Fibroblast of pulmonary artery (primary cell): ENCODE measurements around the gene PROZ.

Source experiments
- DNase-seq: peaks from one replicate; pipeline ENCODE4 v3.0.0-alpha.2; 2010; ENCODE audit warnings: low read depth
- H3K4me3 ChIP-seq: replicated peaks from 2 replicates; pipeline ENCODE4 v1.5.1; 2011; ENCODE audit warnings: low read depth, mild to moderate bottlenecking, control low read depth, low read length, moderate library complexity
- CTCF ChIP-seq: IDR thresholded peaks from 2 replicates; pipeline ENCODE4 v1.5.1; 2011; ENCODE audit warnings: mild to moderate bottlenecking, control low read depth, low read length, inconsistent platforms; ENCODE audit errors: missing control alignments

PROZ gene

GRCh38 chr13:113149711-113150549 lies 8.5 kb upstream of the PROZ start:
- H3K4me3 ChIP-seq, result no peak overlapping the region
- no peak for TF ChIP-seq CTCF
- no peak for DNase-seq

DNA sequence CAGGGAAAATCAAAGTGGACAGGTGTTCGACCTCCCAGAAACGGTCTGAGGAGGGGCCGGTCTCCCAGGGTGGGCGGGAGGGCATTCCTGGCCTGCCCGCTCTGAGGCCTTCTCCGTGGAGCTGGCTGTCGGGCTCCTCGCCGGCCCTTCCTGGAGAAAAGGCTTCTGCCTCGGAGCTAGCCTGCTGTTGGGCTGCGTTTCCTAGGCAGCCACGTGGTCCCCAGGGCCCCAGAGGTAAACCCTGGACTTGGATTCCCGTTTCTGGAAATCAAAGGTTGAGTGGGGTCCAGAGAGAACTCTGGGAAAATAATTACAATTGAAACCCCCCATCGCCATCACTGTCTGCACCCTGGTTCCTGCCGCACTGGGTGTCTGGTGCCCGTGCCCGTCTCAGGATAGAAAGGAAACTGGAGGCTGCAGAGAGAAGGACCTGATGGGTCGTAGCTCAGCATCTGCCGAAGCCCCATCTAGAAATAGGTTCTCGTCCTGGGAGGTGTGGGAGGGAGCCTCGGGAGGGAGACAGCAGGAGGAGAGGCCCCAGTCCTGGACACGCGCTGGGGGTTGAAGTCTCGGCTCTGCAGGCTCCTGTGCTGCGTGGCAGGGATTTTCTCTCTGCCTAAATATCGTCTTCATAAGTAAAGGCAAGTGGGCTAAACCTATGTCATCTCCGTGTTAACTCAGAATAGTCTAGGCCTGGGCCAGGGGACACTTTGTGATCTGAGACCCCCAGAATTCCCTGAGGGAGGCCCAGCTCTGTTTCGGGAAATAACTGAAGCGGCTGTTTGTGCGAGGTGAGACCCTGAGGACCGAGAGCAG lies 7.7 kb upstream of the PROZ start:
- TF ChIP-seq CTCF, result no peak
- no peak overlapping the region for H3K4me3 ChIP-seq
- DNase-seq, result no peak

- TF ChIP-seq CTCF, result no peak
- H3K4me3 ChIP-seq, result no peak overlapping the region
These were observed 6.4 kb upstream of the PROZ start for GRCh38 chr13:113151745-113152690.

GRCh38 chr13:113152691-113152983 lies 5.8 kb upstream of the PROZ start:
- peak overlapping the region; percentile 38 for H3K4me3 ChIP-seq
- no peak for DNase-seq
- TF ChIP-seq CTCF, result no peak

More at GRCh38 chr13:113151745-113152690, 6.4 kb upstream of the PROZ start:
- peak; percentile 41 for DNase-seq

GRCh38 chr13:113152984-113153809 lies 5.3 kb upstream of the PROZ start:
- TF ChIP-seq CTCF, result no peak
- peak overlapping the region; percentile 38 for H3K4me3 ChIP-seq
- DNase-seq, result peak; percentile 17
